ENCODE data around the gene PPT2. TPM values are rescaled to one million over a fixed set of nuclear protein-coding genes. Genes with fewer than 3 reads are reported as not detected.

Gene PPT2
- total and polyA plus RNA-seq, 2 of the 8 experiments (the other 6 are each of a cell fraction or from before 2014, with no cell fraction given): 24.1 to 39.5 TPM

DNA sequence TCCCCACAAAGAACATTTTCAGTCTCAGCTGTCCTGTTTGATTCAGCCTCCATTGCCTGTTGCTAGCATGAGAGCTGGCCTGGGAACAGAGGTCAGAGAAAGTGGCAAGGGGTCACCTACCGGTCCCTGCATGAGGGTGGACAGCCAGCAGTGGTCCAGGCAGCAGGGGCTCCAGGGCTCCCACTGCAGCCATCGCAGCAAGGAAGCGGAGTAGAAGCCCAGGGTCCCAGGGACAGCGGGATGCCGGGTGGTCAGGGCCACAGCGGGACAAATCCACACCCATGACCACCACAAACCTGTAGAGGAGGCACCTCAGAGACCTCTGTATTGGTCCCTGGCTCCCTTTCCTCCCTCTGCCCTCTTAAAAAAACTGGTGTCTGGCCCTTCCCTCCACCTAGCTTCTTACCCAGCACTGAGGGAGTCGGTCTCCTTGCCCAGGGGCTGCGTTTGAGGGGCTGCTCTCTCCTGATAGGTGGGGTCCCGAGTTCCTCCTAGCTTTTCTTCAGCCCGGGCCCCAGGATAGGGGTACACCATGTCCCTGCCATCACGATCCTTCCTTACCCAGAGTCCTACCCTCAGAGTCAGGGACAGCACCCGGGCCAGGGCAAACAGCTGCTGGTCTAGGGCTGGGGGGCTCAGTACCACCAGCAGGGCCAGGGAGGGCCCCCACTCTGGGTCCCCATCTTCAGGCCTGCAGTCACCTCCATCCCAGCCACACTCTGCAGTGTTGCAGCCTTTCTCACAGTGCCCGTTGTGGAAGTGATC lies 47.0 kb downstream of the PPT2 start (continued):
- TF ChIP-seq, protein P1, sequence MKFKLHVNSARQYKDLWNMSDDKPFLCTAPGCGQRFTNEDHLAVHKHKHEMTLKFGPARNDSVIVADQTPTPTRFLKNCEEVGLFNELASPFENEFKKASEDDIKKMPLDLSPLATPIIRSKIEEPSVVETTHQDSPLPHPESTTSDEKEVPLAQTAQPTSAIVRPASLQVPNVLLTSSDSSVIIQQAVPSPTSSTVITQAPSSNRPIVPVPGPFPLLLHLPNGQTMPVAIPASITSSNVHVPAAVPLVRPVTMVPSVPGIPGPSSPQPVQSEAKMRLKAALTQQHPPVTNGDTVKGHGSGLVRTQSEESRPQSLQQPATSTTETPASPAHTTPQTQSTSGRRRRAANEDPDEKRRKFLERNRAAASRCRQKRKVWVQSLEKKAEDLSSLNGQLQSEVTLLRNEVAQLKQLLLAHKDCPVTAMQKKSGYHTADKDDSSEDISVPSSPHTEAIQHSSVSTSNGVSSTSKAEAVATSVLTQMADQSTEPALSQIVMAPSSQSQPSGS (IDR thresholded peaks at IDR 0.05; ENCODE audit: low read length): no peak
- TF ChIP-seq CTBP2 (IDR thresholded peaks at IDR 0.05; ENCODE audit: borderline replicate concordance, insufficient read depth, insufficient read length, low read length) (no peak), SIN3A (conservative IDR thresholded peaks at IDR 0.05 in 1 of 2, IDR thresholded peaks at IDR 0.05 in 1 of 2; ENCODE audit: low read depth in 1 of 2, low read length in 2 of 2) (no peak), CHD1 (IDR thresholded peaks at IDR 0.05; ENCODE audit: low read depth, low read length) (no peak), MAFK (IDR thresholded peaks at IDR 0.05; ENCODE audit: low read depth, low read length) (no peak)
- TF ChIP-seq, protein P2, sequence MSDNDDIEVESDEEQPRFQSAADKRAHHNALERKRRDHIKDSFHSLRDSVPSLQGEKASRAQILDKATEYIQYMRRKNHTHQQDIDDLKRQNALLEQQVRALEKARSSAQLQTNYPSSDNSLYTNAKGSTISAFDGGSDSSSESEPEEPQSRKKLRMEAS (IDR thresholded peaks at IDR 0.05): no peak

Data from H1 (cell line).